NCI-H2081 (cell line): Measurements from ENCODE around the gene DHRS1.

ENCODE experiments used
- DNase-seq, 2 experiments: peaks; one replicate each; lab custom pipeline; 2025; lab: John Stamatoyannopoulos, UW

The DHRS1 gene

GRCh38 chr14:24282736-24283135, 16.8 kb downstream of the DHRS1 start:
- DNase-seq = no peak

GRCh38 chr14:24281636-24282035, 17.9 kb downstream of the DHRS1 start:
- no peak for DNase-seq

- DNase-seq = no peak
These were observed 18.7 kb downstream of the DHRS1 start for GRCh38 chr14:24280797-24281460.

GRCh38 chr14:24279301-24280186, 20.0 kb downstream of the DHRS1 start:
- peak; percentile 59 to 70 for DNase-seq

- DNase-seq = no peak
These were observed 21.2 kb downstream of the DHRS1 start for GRCh38 chr14:24278424-24278823.

GRCh38 chr14:24277606-24278321, 21.8 kb downstream of the DHRS1 start:
- DNase-seq = no peak

- no peak for DNase-seq
These were observed 22.5 kb downstream of the DHRS1 start for GRCh38 chr14:24277071-24277470.

GRCh38 chr14:24274101-24274543, 25.5 kb downstream of the DHRS1 start:
- no peak for DNase-seq

- no peak for DNase-seq
These were observed 26.1 kb downstream of the DHRS1 start for GRCh38 chr14:24273422-24273998.

- no peak for DNase-seq
These were observed 27.1 kb downstream of the DHRS1 start for GRCh38 chr14:24272467-24272866.

- DNase-seq = no peak
These were observed 27.7 kb downstream of the DHRS1 start for GRCh38 chr14:24271834-24272263.

- DNase-seq = peak; percentile 90 to 95
These were observed 28.3 kb downstream of the DHRS1 start, which contains the start of gene RABGGTA for GRCh38 chr14:24271134-24271833. Gene RABGGTA (minus strand): TSS chr14:24271597. CDS start chr14:24271115, 482 bp downstream.

GRCh38 chr14:24270537-24271133, 28.9 kb downstream of the DHRS1 start:
- DNase-seq = no peak

GRCh38 chr14:24269910-24270536, 29.6 kb downstream of the DHRS1 start:
- DNase-seq = no peak

- DNase-seq = no peak
These were observed 30.2 kb downstream of the DHRS1 start for GRCh38 chr14:24269368-24269767.

GRCh38 chr14:24268225-24268624, 31.4 kb downstream of the DHRS1 start:
- DNase-seq = no peak

- no peak for DNase-seq
These were observed 32.1 kb downstream of the DHRS1 start for GRCh38 chr14:24267516-24267915.

GRCh38 chr14:24266344-24267244, 33.0 kb downstream of the DHRS1 start:
- DNase-seq = no peak

- DNase-seq = no peak
These were observed 35.3 kb downstream of the DHRS1 start for GRCh38 chr14:24264298-24264697.
